Measurements from ENCODE around the gene SPG7.
"Not testable (repeated sequence)": the region's sequence is repeated elsewhere in the genome, so short reads cannot be mapped to it uniquely, and the experiment has no call there.

- TF ChIP-seq POLR2A, EP300 (IDR thresholded peaks at IDR 0.05): not testable (repeated sequence)
- TF ChIP-seq, protein P1, sequence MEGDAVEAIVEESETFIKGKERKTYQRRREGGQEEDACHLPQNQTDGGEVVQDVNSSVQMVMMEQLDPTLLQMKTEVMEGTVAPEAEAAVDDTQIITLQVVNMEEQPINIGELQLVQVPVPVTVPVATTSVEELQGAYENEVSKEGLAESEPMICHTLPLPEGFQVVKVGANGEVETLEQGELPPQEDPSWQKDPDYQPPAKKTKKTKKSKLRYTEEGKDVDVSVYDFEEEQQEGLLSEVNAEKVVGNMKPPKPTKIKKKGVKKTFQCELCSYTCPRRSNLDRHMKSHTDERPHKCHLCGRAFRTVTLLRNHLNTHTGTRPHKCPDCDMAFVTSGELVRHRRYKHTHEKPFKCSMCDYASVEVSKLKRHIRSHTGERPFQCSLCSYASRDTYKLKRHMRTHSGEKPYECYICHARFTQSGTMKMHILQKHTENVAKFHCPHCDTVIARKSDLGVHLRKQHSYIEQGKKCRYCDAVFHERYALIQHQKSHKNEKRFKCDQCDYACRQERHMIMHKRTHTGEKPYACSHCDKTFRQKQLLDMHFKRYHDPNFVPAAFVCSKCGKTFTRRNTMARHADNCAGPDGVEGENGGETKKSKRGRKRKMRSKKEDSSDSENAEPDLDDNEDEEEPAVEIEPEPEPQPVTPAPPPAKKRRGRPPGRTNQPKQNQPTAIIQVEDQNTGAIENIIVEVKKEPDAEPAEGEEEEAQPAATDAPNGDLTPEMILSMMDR (IDR thresholded peaks at IDR 0.05): not testable (repeated sequence)
Measured at GRCh38 chr16:89461890-89462289, 46.3 kb upstream of the SPG7 start.
